Measurements from ENCODE around the gene TNFSF11.

The TNFSF11 gene

GRCh38 chr13:42577538-42577937 is 3.6 kb downstream of the TNFSF11 start:
- H3K4me3 ChIP-seq (replicated peaks; ENCODE audit: low read depth, low read length), result no peak overlapping the region
- TF ChIP-seq CTCF (IDR thresholded peaks at IDR 0.05; ENCODE audit: low read length, missing control alignments), result no peak
- no peak for DNase-seq (ENCODE audit: low read depth)

- TF ChIP-seq CTCF (IDR thresholded peaks at IDR 0.05; ENCODE audit: low read length, missing control alignments), result no peak
- H3K4me3 ChIP-seq (replicated peaks; ENCODE audit: low read depth, low read length), result no peak overlapping the region
- DNase-seq (ENCODE audit: low read depth), result no peak
Observed at GRCh38 chr13:42580644-42581043, 6.7 kb downstream of the TNFSF11 start.

- DNase-seq (ENCODE audit: low read depth), result no peak
- H3K4me3 ChIP-seq (replicated peaks; ENCODE audit: low read depth, low read length), result no peak overlapping the region
- no peak for TF ChIP-seq CTCF (IDR thresholded peaks at IDR 0.05; ENCODE audit: low read length, missing control alignments)
Observed at GRCh38 chr13:42581427-42581826, 7.5 kb downstream of the TNFSF11 start.

- H3K4me3 ChIP-seq (replicated peaks; ENCODE audit: low read depth, low read length), result no peak overlapping the region
- TF ChIP-seq CTCF (IDR thresholded peaks at IDR 0.05; ENCODE audit: low read length, missing control alignments), result no peak
Observed at GRCh38 chr13:42591602-42592001, 17.6 kb downstream of the TNFSF11 start.

GRCh38 chr13:42592915-42593900 is 19.3 kb downstream of the TNFSF11 start:
- no peak overlapping the region for H3K4me3 ChIP-seq (replicated peaks; ENCODE audit: low read depth, low read length)
- no peak for DNase-seq (ENCODE audit: low read depth)
- no peak for TF ChIP-seq CTCF (IDR thresholded peaks at IDR 0.05; ENCODE audit: low read length, missing control alignments)

More at GRCh38 chr13:42591602-42592001, 17.6 kb downstream of the TNFSF11 start:
- no peak for DNase-seq (ENCODE audit: low read depth)

GRCh38 chr13:42594481-42595252 is 20.7 kb downstream of the TNFSF11 start:
- no peak overlapping the region for H3K4me3 ChIP-seq (replicated peaks; ENCODE audit: low read depth, low read length)
- peak; percentile 80 for TF ChIP-seq CTCF (IDR thresholded peaks at IDR 0.05; ENCODE audit: low read length, missing control alignments)
- peak; percentile 95 for DNase-seq (ENCODE audit: low read depth)
